CD4-positive, CD25-positive, alpha-beta regulatory T cell (primary cell): ENCODE measurements around the gene CACNB1. TPM values are rescaled to one million over a fixed set of nuclear protein-coding genes. Genes with fewer than 3 reads are reported as not detected.

Experiments used
- ATAC-seq, 2 donors: fragments of 150-1000 bp; cut with Tn5 transposase; one replicate each; pipeline ENCODE4 v1.10.0; 2021; ENCODE audit warnings: low read depth in 2 of 2, moderate number of reproducible peaks in 2 of 2, moderate library complexity in 1 of 2
- DNase-seq, 3 donors: peaks; one replicate each; pipeline versions ENCODE4 v3.0.0 to v3.0.0-alpha.2; 2012 to 2022; ENCODE audit warnings: mixed read lengths in 1 of 3
- H3K27ac ChIP-seq: one replicate; pipeline ENCODE4 v1.7.0; 2013; ENCODE audit warnings: mild to moderate bottlenecking, low read length; ENCODE audit not compliant: insufficient read depth, poor library complexity, severe bottlenecking
- H3K27me3 ChIP-seq: one replicate; pipeline ENCODE4 v1.7.0; 2013; ENCODE audit warnings: low read length; ENCODE audit not compliant: control insufficient read depth, insufficient read depth
- H3K36me3 ChIP-seq: one replicate; pipeline ENCODE4 v1.7.0; 2013; ENCODE audit warnings: mild to moderate bottlenecking, low read length, moderate library complexity; ENCODE audit not compliant: control insufficient read depth, insufficient read depth
- H3K4me1 ChIP-seq: 2 replicates; pipeline ENCODE4 v1.7.0; 2013; ENCODE audit warnings: mild to moderate bottlenecking, low read length; ENCODE audit not compliant: insufficient read depth, control insufficient read depth, poor library complexity, severe bottlenecking
- H3K4me3 ChIP-seq: one replicate; pipeline ENCODE4 v1.7.0; 2013; ENCODE audit warnings: low read depth, mild to moderate bottlenecking, low read length, moderate library complexity
- H3K9me3 ChIP-seq, 2 experiments: 1 replicate in 1 of 2; 2 replicates in 1 of 2; pipeline ENCODE4 v1.7.0; 2013; ENCODE audit warnings: low read length in 2 of 2, mild to moderate bottlenecking in 1 of 2, moderate library complexity in 1 of 2; ENCODE audit not compliant: control insufficient read depth in 2 of 2
- H3K27ac Mint-ChIP-seq, 3 donors: one replicate each; pipeline ENCODE4 v1.8.0; 2020 to 2022; ENCODE audit warnings: mild to moderate bottlenecking in 3 of 3, mixed read lengths in 3 of 3, moderate library complexity in 2 of 3
- H3K27me3 Mint-ChIP-seq: one replicate; pipeline ENCODE4 v1.8.0; 2022; ENCODE audit warnings: mild to moderate bottlenecking, mixed read lengths
- H3K36me3 Mint-ChIP-seq: one replicate; pipeline ENCODE4 v1.8.0; 2020; ENCODE audit warnings: mixed read lengths
- H3K4me1 Mint-ChIP-seq, 4 donors: one replicate each; pipeline ENCODE4 v1.8.0; 2020 to 2022; ENCODE audit warnings: mixed read lengths in 4 of 4, mild to moderate bottlenecking in 1 of 4
- H3K4me3 Mint-ChIP-seq, 4 donors: one replicate each; pipeline ENCODE4 v1.8.0; 2020 to 2022; ENCODE audit warnings: mild to moderate bottlenecking in 4 of 4, mixed read lengths in 4 of 4, moderate library complexity in 3 of 4
- H3K9me3 Mint-ChIP-seq, 7 donors: one replicate each; pipeline ENCODE4 v1.8.0; 2020 to 2022; ENCODE audit warnings: mixed read lengths in 7 of 7, mild to moderate bottlenecking in 3 of 7, moderate library complexity in 2 of 7
- polyA plus RNA-seq, 4 donors: library from polyadenylated mRNA; unstranded; fragments of 300-500 nt; fragmentation: Illumina TruSeq; gene quantifications; one replicate each; pipeline ENCODE4 v1.2.3, GENCODE V29; 2021
- total RNA-seq: library from RNA; stranded (reverse); gene quantifications from one replicate; pipeline ENCODE4 v1.2.3, GENCODE V29; 2022

Gene CACNB1
- total and polyA plus RNA-seq, 5 donors from 2014 or later, result 0.48 to 19.3 (median 1.2) TPM

GRCh38 chr17:39231591-39232551 lies 34.4 kb upstream of the CACNB1 start:
- H3K27me3 ChIP-seq, result peaks cover 4% of the 10 kb centered on the region
- peak overlapping the region in 3 of 4 donors; percentile 23 to 52 (median 39) for H3K4me3 Mint-ChIP-seq
- H3K27ac Mint-ChIP-seq, result peak overlapping the region; percentile 50 to 93 (median 78)

GRCh38 chr17:39231091-39231561 lies 33.7 kb upstream of the CACNB1 start:
- Histone ChIP-seq H3K27ac (no peak overlapping the region), H3K27me3 (peaks cover 9% of the 10 kb centered on the region), H3K4me3 (no peak overlapping the region), H3K9me3 (no peaks in the 10 kb centered on the region), H3K36me3 (no peaks in the 10 kb centered on the region), H3K4me1 (peaks cover 20% of the 10 kb centered on the region)
- Mint-ChIP-seq H3K36me3 (no peaks in the 10 kb centered on the region), H3K27me3 (peaks cover 40% of the 10 kb centered on the region), H3K4me3 (no peak overlapping the region), H3K4me1 (peaks cover 0 to 23% (median 15%) of the 10 kb centered on the region in 4 donors), H3K27ac (no peak overlapping the region), H3K9me3 (no peaks in the 10 kb centered on the region)
- no peak for ATAC-seq
- DNase-seq, result no peak

More at GRCh38 chr17:39231591-39232551, 34.4 kb upstream of the CACNB1 start:
- DNase-seq (peak; percentile 18 to 55 (median 51)), ATAC-seq (peak; percentile 63 to 78)
- H3K4me1 Mint-ChIP-seq, result peaks cover 0 to 23% (median 13%) of the 10 kb centered on the region in 4 donors
- Histone ChIP-seq H3K27ac (no peak overlapping the region), H3K4me3 (no peak overlapping the region), H3K4me1 (peaks cover 17% of the 10 kb centered on the region), H3K9me3 (no peaks in the 10 kb centered on the region), H3K36me3 (no peaks in the 10 kb centered on the region)
- H3K36me3 Mint-ChIP-seq, result no peaks in the 10 kb centered on the region
- peaks cover 38% of the 10 kb centered on the region for H3K27me3 Mint-ChIP-seq
- H3K9me3 Mint-ChIP-seq, result no peaks in the 10 kb centered on the region

- Histone ChIP-seq H3K27ac (no peak overlapping the region), H3K27me3 (peaks cover 11% of the 10 kb centered on the region), H3K4me3 (no peak overlapping the region), H3K9me3 (no peaks in the 10 kb centered on the region), H3K4me1 (peaks cover 20% of the 10 kb centered on the region), H3K36me3 (no peaks in the 10 kb centered on the region)
- DNase-seq (no peak), ATAC-seq (no peak)
- peak overlapping the region in 1 of 3 donors; percentile 31 for H3K27ac Mint-ChIP-seq
- H3K4me3 Mint-ChIP-seq, result no peak overlapping the region
- peaks cover 45% of the 10 kb centered on the region for H3K27me3 Mint-ChIP-seq
- no peaks in the 10 kb centered on the region for H3K36me3 Mint-ChIP-seq
- no peaks in the 10 kb centered on the region for H3K9me3 Mint-ChIP-seq
- H3K4me1 Mint-ChIP-seq, result peaks cover 0 to 19% (median 13%) of the 10 kb centered on the region in 4 donors
These were observed 32.9 kb upstream of the CACNB1 start for GRCh38 chr17:39230361-39230760.

- H3K9me3 ChIP-seq, result no peaks in the 10 kb centered on the region
- peaks cover 29% of the 10 kb centered on the region for H3K4me1 ChIP-seq
- no peaks in the 10 kb centered on the region for H3K36me3 Mint-ChIP-seq
- peaks cover 11% of the 10 kb centered on the region for H3K27me3 ChIP-seq
- no peak for DNase-seq
- H3K36me3 ChIP-seq, result no peaks in the 10 kb centered on the region
- H3K27me3 Mint-ChIP-seq, result peaks cover 44% of the 10 kb centered on the region
- H3K27ac ChIP-seq, result no peak overlapping the region
- no peaks in the 10 kb centered on the region for H3K9me3 Mint-ChIP-seq
- no peak overlapping the region for H3K27ac Mint-ChIP-seq
- no peak overlapping the region for H3K4me3 ChIP-seq
- H3K4me3 Mint-ChIP-seq, result no peak overlapping the region
- ATAC-seq, result no peak
- peaks cover 0 to 19% (median 13%) of the 10 kb centered on the region in 4 donors for H3K4me1 Mint-ChIP-seq
These were observed 31.9 kb upstream of the CACNB1 start for GRCh38 chr17:39229274-39229913.

- Histone ChIP-seq H3K36me3 (no peaks in the 10 kb centered on the region), H3K4me1 (peaks cover 29% of the 10 kb centered on the region), H3K4me3 (no peak overlapping the region), H3K9me3 (no peaks in the 10 kb centered on the region), H3K27ac (no peak overlapping the region), H3K27me3 (peaks cover 13% of the 10 kb centered on the region)
- Mint-ChIP-seq H3K36me3 (no peaks in the 10 kb centered on the region), H3K4me1 (peaks cover 0 to 26% (median 13%) of the 10 kb centered on the region in 4 donors), H3K27ac (no peak overlapping the region), H3K9me3 (no peaks in the 10 kb centered on the region), H3K4me3 (no peak overlapping the region), H3K27me3 (peaks cover 63% of the 10 kb centered on the region)
- ATAC-seq (no peak), DNase-seq (no peak)
These were observed 30.0 kb upstream of the CACNB1 start for GRCh38 chr17:39227364-39227919.

GRCh38 chr17:39225959-39226683 lies 28.7 kb upstream of the CACNB1 start:
- peak in 1 of 2 donors; percentile 45 for ATAC-seq
- H3K36me3 ChIP-seq, result no peaks in the 10 kb centered on the region
- H3K9me3 Mint-ChIP-seq, result no peaks in the 10 kb centered on the region
- H3K27me3 Mint-ChIP-seq, result peaks cover 63% of the 10 kb centered on the region
- H3K27ac Mint-ChIP-seq, result no peak overlapping the region
- peaks cover 0 to 15% (median 7%) of the 10 kb centered on the region in 4 donors for H3K4me1 Mint-ChIP-seq
- H3K4me3 ChIP-seq, result no peak overlapping the region
- H3K9me3 ChIP-seq, result no peaks in the 10 kb centered on the region
- peak in 2 of 3 donors; percentile 27 to 37 for DNase-seq
- no peaks in the 10 kb centered on the region for H3K36me3 Mint-ChIP-seq
- H3K4me3 Mint-ChIP-seq, result peak overlapping the region in 3 of 4 donors; percentile 79 to 89 (median 83)
- peaks cover 13% of the 10 kb centered on the region for H3K27me3 ChIP-seq
- H3K27ac ChIP-seq, result no peak overlapping the region
- H3K4me1 ChIP-seq, result peaks cover 20% of the 10 kb centered on the region
